ENCODE data around the gene DACH1.

- no peak for TF ChIP-seq ETV6 (CRISPR knock-in tag; IDR thresholded peaks at IDR 0.05)
- TF ChIP-seq, protein P1, sequence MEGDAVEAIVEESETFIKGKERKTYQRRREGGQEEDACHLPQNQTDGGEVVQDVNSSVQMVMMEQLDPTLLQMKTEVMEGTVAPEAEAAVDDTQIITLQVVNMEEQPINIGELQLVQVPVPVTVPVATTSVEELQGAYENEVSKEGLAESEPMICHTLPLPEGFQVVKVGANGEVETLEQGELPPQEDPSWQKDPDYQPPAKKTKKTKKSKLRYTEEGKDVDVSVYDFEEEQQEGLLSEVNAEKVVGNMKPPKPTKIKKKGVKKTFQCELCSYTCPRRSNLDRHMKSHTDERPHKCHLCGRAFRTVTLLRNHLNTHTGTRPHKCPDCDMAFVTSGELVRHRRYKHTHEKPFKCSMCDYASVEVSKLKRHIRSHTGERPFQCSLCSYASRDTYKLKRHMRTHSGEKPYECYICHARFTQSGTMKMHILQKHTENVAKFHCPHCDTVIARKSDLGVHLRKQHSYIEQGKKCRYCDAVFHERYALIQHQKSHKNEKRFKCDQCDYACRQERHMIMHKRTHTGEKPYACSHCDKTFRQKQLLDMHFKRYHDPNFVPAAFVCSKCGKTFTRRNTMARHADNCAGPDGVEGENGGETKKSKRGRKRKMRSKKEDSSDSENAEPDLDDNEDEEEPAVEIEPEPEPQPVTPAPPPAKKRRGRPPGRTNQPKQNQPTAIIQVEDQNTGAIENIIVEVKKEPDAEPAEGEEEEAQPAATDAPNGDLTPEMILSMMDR (IDR thresholded peaks at IDR 0.05) = no peak
These were observed 350.0 kb downstream of the DACH1 start for GRCh38 chr13:71517004-71517403.
